ENCODE results near the gene PTPN20.

PTPN20 gene

GRCh38 chr10:47035171-47035818, 124.1 kb downstream of the PTPN20 start:
- H3K4me1 ChIP-seq (ENCODE audit: insufficient read depth, low read length, severe bottlenecking) = no peaks in the 10 kb centered on the region
- no peaks in the 10 kb centered on the region for H4K20me1 ChIP-seq (ENCODE audit: insufficient read depth, low read length)
- TF ChIP-seq EZH2 (IDR thresholded peaks at IDR 0.05; ENCODE audit: borderline replicate concordance, low read length) = no peak
- no peak for TF ChIP-seq CTCF (IDR thresholded peaks at IDR 0.05; ENCODE audit: low read length)
- no peaks in the 10 kb centered on the region for H3K9me3 ChIP-seq (ENCODE audit: low read length)
- no peak overlapping the region for H3K4me2 ChIP-seq (ENCODE audit: low read length)
- no peaks in the 10 kb centered on the region for H3K36me3 ChIP-seq (ENCODE audit: insufficient read depth, low read length)
- no peaks in the 10 kb centered on the region for H3F3A ChIP-seq (ENCODE audit: insufficient read depth, low read length)
- no peaks in the 10 kb centered on the region for H3K27me3 ChIP-seq (ENCODE audit: insufficient read depth, low read length)
- H3K9ac ChIP-seq (ENCODE audit: low read length) = no peak overlapping the region
- H2AFZ ChIP-seq (ENCODE audit: low read length) = no peak overlapping the region
- no peak overlapping the region for H3K4me3 ChIP-seq (ENCODE audit: low read depth, low read length, poor library complexity, severe bottlenecking)
- no peak overlapping the region for H3K27ac ChIP-seq (ENCODE audit: low read depth, low read length, poor library complexity, severe bottlenecking)
- H3K79me2 ChIP-seq (ENCODE audit: insufficient read depth, low read length) = no peaks in the 10 kb centered on the region
- H3K9me2 ChIP-seq (ENCODE audit: low read depth, low read length) = no peaks in the 10 kb centered on the region

DNA sequence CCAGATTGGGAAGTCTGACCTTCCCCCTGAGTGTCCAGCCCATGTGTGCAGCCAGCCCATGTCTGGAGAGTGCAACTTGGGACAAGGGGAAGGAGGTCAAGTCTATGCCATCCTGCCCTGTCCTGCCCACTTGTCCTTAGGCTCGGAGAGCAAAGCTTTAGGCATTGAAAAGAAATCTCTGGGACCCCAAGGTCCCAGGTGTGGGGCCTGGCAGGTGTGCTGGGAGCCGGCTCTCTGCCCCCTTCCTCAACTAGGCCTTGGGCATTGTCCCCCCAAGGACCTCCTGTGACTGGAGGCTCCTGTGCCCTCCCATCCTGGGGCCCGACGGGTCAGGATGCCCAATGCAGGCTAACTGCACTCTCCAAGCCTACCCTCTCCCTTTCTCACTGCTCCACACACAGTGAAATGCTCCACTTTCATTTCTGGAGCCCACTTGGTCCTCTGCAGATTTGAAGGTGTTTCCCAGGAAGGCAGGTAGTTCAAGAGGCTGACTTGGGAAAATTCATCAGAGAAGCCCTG, 124.7 kb downstream of the PTPN20 start:
- Histone ChIP-seq H3K9me2 (ENCODE audit: low read depth, low read length) (no peaks in the 10 kb centered on the region), H4K20me1 (ENCODE audit: insufficient read depth, low read length) (no peaks in the 10 kb centered on the region), H3K9ac (ENCODE audit: low read length) (no peak overlapping the region), H3F3A (ENCODE audit: insufficient read depth, low read length) (no peaks in the 10 kb centered on the region), H3K36me3 (ENCODE audit: insufficient read depth, low read length) (no peaks in the 10 kb centered on the region), H3K4me2 (ENCODE audit: low read length) (no peak overlapping the region), H3K27ac (ENCODE audit: low read depth, low read length, poor library complexity, severe bottlenecking) (no peak overlapping the region), H3K4me1 (ENCODE audit: insufficient read depth, low read length, severe bottlenecking) (no peaks in the 10 kb centered on the region), H3K79me2 (ENCODE audit: insufficient read depth, low read length) (no peaks in the 10 kb centered on the region), H3K9me3 (ENCODE audit: low read length) (no peaks in the 10 kb centered on the region), H3K4me3 (ENCODE audit: low read depth, low read length, poor library complexity, severe bottlenecking) (no peak overlapping the region), H3K27me3 (ENCODE audit: insufficient read depth, low read length) (no peaks in the 10 kb centered on the region), H2AFZ (ENCODE audit: low read length) (no peak overlapping the region)
- TF ChIP-seq EZH2 (IDR thresholded peaks at IDR 0.05; ENCODE audit: borderline replicate concordance, low read length) (no peak), CTCF (IDR thresholded peaks at IDR 0.05; ENCODE audit: low read length) (no peak)

- Histone ChIP-seq H2AFZ (ENCODE audit: low read length) (no peak overlapping the region), H3K4me3 (ENCODE audit: low read depth, low read length, poor library complexity, severe bottlenecking) (no peak overlapping the region), H3F3A (ENCODE audit: insufficient read depth, low read length) (no peaks in the 10 kb centered on the region), H3K9me3 (ENCODE audit: low read length) (no peaks in the 10 kb centered on the region), H3K9me2 (ENCODE audit: low read depth, low read length) (no peaks in the 10 kb centered on the region), H3K4me2 (ENCODE audit: low read length) (no peak overlapping the region), H3K27me3 (ENCODE audit: insufficient read depth, low read length) (no peaks in the 10 kb centered on the region), H3K79me2 (ENCODE audit: insufficient read depth, low read length) (no peaks in the 10 kb centered on the region), H4K20me1 (ENCODE audit: insufficient read depth, low read length) (no peaks in the 10 kb centered on the region), H3K4me1 (ENCODE audit: insufficient read depth, low read length, severe bottlenecking) (no peaks in the 10 kb centered on the region), H3K27ac (ENCODE audit: low read depth, low read length, poor library complexity, severe bottlenecking) (no peak overlapping the region), H3K36me3 (ENCODE audit: insufficient read depth, low read length) (no peaks in the 10 kb centered on the region), H3K9ac (ENCODE audit: low read length) (no peak overlapping the region)
- TF ChIP-seq CTCF (IDR thresholded peaks at IDR 0.05; ENCODE audit: low read length) (no peak), EZH2 (IDR thresholded peaks at IDR 0.05; ENCODE audit: borderline replicate concordance, low read length) (no peak)
These were observed 125.5 kb downstream of the PTPN20 start for GRCh38 chr10:47036771-47037170.
